Measurements from ENCODE around the gene DYRK3. TPM values are rescaled to one million over a fixed set of nuclear protein-coding genes. Genes with fewer than 3 reads are reported as not detected.

The DYRK3 gene
- total and polyA plus RNA-seq, 9 of the 15 experiments (the other 6 are each of a cell fraction or from before 2014, with no cell fraction given): 4.5 to 33.7 (median 25.7) TPM

GRCh38 chr1:206631085-206631509 is 4.2 kb upstream of the DYRK3 start (continued):
- TF ChIP-seq REST (IDR thresholded peaks at IDR 0.05; ENCODE audit: borderline replicate concordance) (peak; percentile 82), REST (CRISPR knock-in tag; IDR thresholded peaks at IDR 0.05; ENCODE audit: low read depth) (no peak), TRIM25 (IDR thresholded peaks at IDR 0.05; ENCODE audit: borderline replicate concordance) (no peak), DEAF1 (CRISPR knock-in tag; IDR thresholded peaks at IDR 0.05) (0 out of 2 replicates have a peak, but pooled peaks have one; percentile 43)
